Measurements from ENCODE around the gene PANX1. TPM values are rescaled to one million over a fixed set of nuclear protein-coding genes. Genes with fewer than 3 reads are reported as not detected.

The PANX1 gene
- polyA plus RNA-seq, 1 experiment, result 52.9 TPM

- Histone ChIP-seq H3K9me3 (ENCODE audit: control insufficient read depth, insufficient read depth, low read length) (no peaks in the 10 kb centered on the region; the same call in 1 of the 2 replicates), H3K27ac (ENCODE audit: low read depth, low read length) (no peak overlapping the region), H3K4me3 (ENCODE audit: low read depth, low read length) (no peak overlapping the region), H3K27me3 (ENCODE audit: control insufficient read depth, insufficient read depth, low read length) (peaks cover 6% of the 10 kb centered on the region)
- CTCF ChIA-PET, result no interaction called here
- POLR2A ChIA-PET, result no interaction called here
- TF ChIP-seq CTCF (IDR thresholded peaks at IDR 0.05; ENCODE audit: low read depth, low read length), result no peak
- DNase-seq (ENCODE audit: low read depth, low spot score), result no peak
These were observed 37.5 kb upstream of the PANX1 start for GRCh38 chr11:94091091-94091490.

GRCh38 chr11:94100253-94100652, 28.4 kb upstream of the PANX1 start:
- ChIA-PET POLR2A (no interaction called here), CTCF (no interaction called here)
- H3K4me3 ChIP-seq (ENCODE audit: low read depth, low read length), result no peak overlapping the region
- H3K27me3 ChIP-seq (ENCODE audit: control insufficient read depth, insufficient read depth, low read length), result peaks cover 3% of the 10 kb centered on the region
- no peak for TF ChIP-seq CTCF (IDR thresholded peaks at IDR 0.05; ENCODE audit: low read depth, low read length)
- H3K27ac ChIP-seq (ENCODE audit: low read depth, low read length), result no peak overlapping the region
- no peak for DNase-seq (ENCODE audit: low read depth, low spot score)
- H3K9me3 ChIP-seq (ENCODE audit: control insufficient read depth, insufficient read depth, low read length), result no peaks in the 10 kb centered on the region

GRCh38 chr11:94103471-94103870, 25.2 kb upstream of the PANX1 start:
- Histone ChIP-seq H3K9me3 (ENCODE audit: control insufficient read depth, insufficient read depth, low read length) (no peaks in the 10 kb centered on the region), H3K4me3 (ENCODE audit: low read depth, low read length) (no peak overlapping the region), H3K27ac (ENCODE audit: low read depth, low read length) (no peak overlapping the region), H3K27me3 (ENCODE audit: control insufficient read depth, insufficient read depth, low read length) (no peaks in the 10 kb centered on the region)
- DNase-seq (ENCODE audit: low read depth, low spot score), result no peak
- CTCF ChIA-PET, result no interaction called here
- no peak for TF ChIP-seq CTCF (IDR thresholded peaks at IDR 0.05; ENCODE audit: low read depth, low read length)
- POLR2A ChIA-PET, result no interaction called here

GRCh38 chr11:94104734-94105133, 23.9 kb upstream of the PANX1 start:
- Histone ChIP-seq H3K9me3 (ENCODE audit: control insufficient read depth, insufficient read depth, low read length) (no peaks in the 10 kb centered on the region), H3K27ac (ENCODE audit: low read depth, low read length) (no peak overlapping the region), H3K27me3 (ENCODE audit: control insufficient read depth, insufficient read depth, low read length) (no peaks in the 10 kb centered on the region), H3K4me3 (ENCODE audit: low read depth, low read length) (no peak overlapping the region)
- ChIA-PET POLR2A (no interaction called here), CTCF (interaction anchor here (2.0 kb wide), 1 partner anchor 66 kb away, joined by 4 read pairs; no protein-coding TSS in a partner anchor)
- no peak for TF ChIP-seq CTCF (IDR thresholded peaks at IDR 0.05; ENCODE audit: low read depth, low read length)
- DNase-seq (ENCODE audit: low read depth, low spot score), result no peak

GRCh38 chr11:94106716-94107115, 21.9 kb upstream of the PANX1 start:
- POLR2A ChIA-PET, result no interaction called here
- CTCF ChIA-PET, result interaction anchor here (2.0 kb wide), 1 partner anchor 65 kb away, joined by 4 read pairs; no protein-coding TSS in a partner anchor
- no peak for DNase-seq (ENCODE audit: low read depth, low spot score)

More at GRCh38 chr11:94106716-94107115, 21.9 kb upstream of the PANX1 start:
- Histone ChIP-seq H3K27ac (ENCODE audit: low read depth, low read length) (no peak overlapping the region), H3K27me3 (ENCODE audit: control insufficient read depth, insufficient read depth, low read length) (no peaks in the 10 kb centered on the region), H3K4me3 (ENCODE audit: low read depth, low read length) (no peak overlapping the region), H3K9me3 (ENCODE audit: control insufficient read depth, insufficient read depth, low read length) (no peaks in the 10 kb centered on the region)
- TF ChIP-seq CTCF (IDR thresholded peaks at IDR 0.05; ENCODE audit: low read depth, low read length), result no peak

Data from AG04450 (cell line).